ENCODE data around the gene DOCK3.

The DOCK3 gene

GRCh38 chr3:51340989-51341636 is 666.4 kb downstream of the DOCK3 start:
- Histone ChIP-seq H3K9me3 (replicated peaks in 1 of 11) (no peaks in the 10 kb centered on the region), H3K4me1 (peaks cover 0 to 24% (median 2%) of the 10 kb centered on the region in 10 experiments; a peak in 8 of 20 replicates), H3K9ac (no peak overlapping the region), H3K4me3 (no peak overlapping the region), H3K27me3 (no peaks in the 10 kb centered on the region), H3K36me3 (no peaks in the 10 kb centered on the region), H3K27ac (peak overlapping the region in 1 of 11 experiments; percentile 43; a peak in 1 of 22 replicates), H4K20me1 (no peaks in the 10 kb centered on the region), H3K4me2 (peak overlapping the region in 3 of 11 experiments; percentile 47 to 56 (median 54); a peak in 6 of 22 replicates)
- TF ChIP-seq Cebpa-rat (IDR thresholded peaks at IDR 0.05) = no peak

- TF ChIP-seq Cebpa-rat (IDR thresholded peaks at IDR 0.05) = no peak
- Histone ChIP-seq H3K9me3 (replicated peaks in 1 of 11) (no peaks in the 10 kb centered on the region), H3K4me2 (no peak overlapping the region; a peak in 1 of 22 replicates), H3K27me3 (no peaks in the 10 kb centered on the region), H3K4me1 (peaks cover 0 to 24% (median 2%) of the 10 kb centered on the region in 10 experiments; a peak in 8 of 20 replicates), H3K9ac (no peak overlapping the region), H3K27ac (peak overlapping the region in 1 of 11 experiments; percentile 18; a peak in 1 of 22 replicates), H3K4me3 (no peak overlapping the region), H4K20me1 (no peaks in the 10 kb centered on the region), H3K36me3 (no peaks in the 10 kb centered on the region)
Observed at GRCh38 chr3:51343918-51344687, 669.4 kb downstream of the DOCK3 start.

- Histone ChIP-seq H3K4me1 (peaks cover 0 to 20% (median 11%) of the 10 kb centered on the region in 10 experiments; a peak in 13 of 20 replicates), H3K27me3 (no peaks in the 10 kb centered on the region), H3K9me3 (replicated peaks in 1 of 11) (no peaks in the 10 kb centered on the region), H3K4me3 (no peak overlapping the region), H3K36me3 (no peaks in the 10 kb centered on the region), H3K4me2 (no peak overlapping the region), H3K9ac (no peak overlapping the region), H4K20me1 (no peaks in the 10 kb centered on the region), H3K27ac (no peak overlapping the region)
- no peak for TF ChIP-seq Cebpa-rat (IDR thresholded peaks at IDR 0.05)
Observed at GRCh38 chr3:51350751-51351150, 676.0 kb downstream of the DOCK3 start.

- Histone ChIP-seq H3K4me3 (no peak overlapping the region), H3K27ac (peak overlapping the region in 6 of 11 experiments; percentile 7 to 52 (median 22); a peak in 6 of 22 replicates), H3K36me3 (no peaks in the 10 kb centered on the region), H3K4me1 (peaks cover 0 to 20% (median 11%) of the 10 kb centered on the region in 10 experiments; a peak in 13 of 20 replicates), H4K20me1 (no peaks in the 10 kb centered on the region), H3K9me3 (replicated peaks in 1 of 11) (no peaks in the 10 kb centered on the region), H3K27me3 (no peaks in the 10 kb centered on the region), H3K4me2 (peak overlapping the region in 8 of 11 experiments; percentile 0 to 66 (median 20); a peak in 11 of 22 replicates), H3K9ac (no peak overlapping the region)
- TF ChIP-seq Cebpa-rat (IDR thresholded peaks at IDR 0.05) = no peak
Observed at GRCh38 chr3:51353131-51353530, 678.4 kb downstream of the DOCK3 start.

GRCh38 chr3:51353691-51354090 is 679.0 kb downstream of the DOCK3 start:
- H3K27me3 ChIP-seq = no peaks in the 10 kb centered on the region
- peak overlapping the region in 4 of 11 experiments; percentile 7 to 47 (median 16); a peak in 4 of 22 replicates for H3K27ac ChIP-seq
- TF ChIP-seq Cebpa-rat (IDR thresholded peaks at IDR 0.05) = no peak
- H4K20me1 ChIP-seq = no peaks in the 10 kb centered on the region
- peaks cover 0 to 20% (median 11%) of the 10 kb centered on the region in 10 experiments; a peak in 13 of 20 replicates for H3K4me1 ChIP-seq
- H3K9ac ChIP-seq = no peak overlapping the region
- no peaks in the 10 kb centered on the region for H3K9me3 ChIP-seq (replicated peaks in 1 of 11)
- H3K4me3 ChIP-seq = no peak overlapping the region
- H3K36me3 ChIP-seq = no peaks in the 10 kb centered on the region
- peak overlapping the region in 8 of 11 experiments; percentile 0 to 66 (median 20); a peak in 12 of 22 replicates for H3K4me2 ChIP-seq

GRCh38 chr3:51354172-51354571 is 679.4 kb downstream of the DOCK3 start:
- Histone ChIP-seq H3K4me3 (no peak overlapping the region), H3K36me3 (no peaks in the 10 kb centered on the region), H4K20me1 (no peaks in the 10 kb centered on the region), H3K9me3 (replicated peaks in 1 of 11) (no peaks in the 10 kb centered on the region), H3K4me1 (peaks cover 0 to 20% (median 11%) of the 10 kb centered on the region in 10 experiments; a peak in 13 of 20 replicates), H3K27ac (peak overlapping the region in 2 of 11 experiments; percentile 12 to 47; a peak in 1 of 22 replicates), H3K4me2 (peak overlapping the region in 3 of 11 experiments; percentile 1 to 52 (median 33); a peak in 3 of 22 replicates), H3K9ac (no peak overlapping the region), H3K27me3 (no peaks in the 10 kb centered on the region)
- no peak for TF ChIP-seq Cebpa-rat (IDR thresholded peaks at IDR 0.05)

- H3K9me3 ChIP-seq (replicated peaks in 1 of 11) = no peaks in the 10 kb centered on the region
- no peak overlapping the region for H3K27ac ChIP-seq
- H3K9ac ChIP-seq = no peak overlapping the region
- H3K36me3 ChIP-seq = no peaks in the 10 kb centered on the region
- H3K27me3 ChIP-seq = no peaks in the 10 kb centered on the region
- no peak for TF ChIP-seq Cebpa-rat (IDR thresholded peaks at IDR 0.05)
- peaks cover 0 to 20% (median 11%) of the 10 kb centered on the region in 10 experiments; a peak in 13 of 20 replicates for H3K4me1 ChIP-seq
- no peak overlapping the region for H3K4me3 ChIP-seq
- no peak overlapping the region for H3K4me2 ChIP-seq
- H4K20me1 ChIP-seq = no peaks in the 10 kb centered on the region
Observed at GRCh38 chr3:51354731-51355615, 680.2 kb downstream of the DOCK3 start.

GRCh38 chr3:51355891-51356578 is 681.3 kb downstream of the DOCK3 start:
- Histone ChIP-seq H3K4me3 (no peak overlapping the region), H3K27me3 (no peaks in the 10 kb centered on the region), H4K20me1 (no peaks in the 10 kb centered on the region), H3K36me3 (no peaks in the 10 kb centered on the region), H3K4me2 (no peak overlapping the region), H3K27ac (no peak overlapping the region), H3K9ac (no peak overlapping the region), H3K4me1 (peaks cover 0 to 20% (median 11%) of the 10 kb centered on the region in 10 experiments; a peak in 13 of 20 replicates), H3K9me3 (replicated peaks in 1 of 11) (no peaks in the 10 kb centered on the region)
- TF ChIP-seq Cebpa-rat (IDR thresholded peaks at IDR 0.05) = no peak
